SK-N-SH treated with all-trans-retinoic acid at 6 μM for 48 hours (cell line): ENCODE results near the gene MED29.

Source experiments
- ARNTL ChIP-seq: fragments of 450-650 bp; formaldehyde crosslinking; IDR thresholded peaks from 2 replicates; pipeline ENCODE4 v1.5.0; 2020; ENCODE audit warnings: low read depth, mild to moderate bottlenecking, moderate library complexity, borderline replicate concordance
- GLIS3 ChIP-seq: fragments of 250-450 bp; sonication (Bioruptor Pico); IDR thresholded peaks from 2 replicates; pipeline ENCODE4 v1.5.0; 2020; ENCODE audit warnings: mild to moderate bottlenecking, moderate library complexity
- OSR1 ChIP-seq: fragments of 250-450 bp; sonication (Bioruptor Pico); IDR thresholded peaks from 2 replicates; pipeline ENCODE4 v1.8.0; 2022; ENCODE audit warnings: moderate library complexity, mild to moderate bottlenecking, inconsistent platforms
- PATZ1 ChIP-seq: fragments of 250-450 bp; sonication (Bioruptor Pico); IDR thresholded peaks from 2 replicates; pipeline ENCODE4 v1.8.0; 2020; ENCODE audit warnings: mild to moderate bottlenecking, moderate library complexity, borderline replicate concordance
- TOX ChIP-seq: fragments of 250-450 bp; sonication (Bioruptor Pico); IDR thresholded peaks from 2 replicates; pipeline ENCODE4 v1.8.0; 2021; ENCODE audit warnings: mild to moderate bottlenecking, moderate library complexity, borderline replicate concordance

DNA sequence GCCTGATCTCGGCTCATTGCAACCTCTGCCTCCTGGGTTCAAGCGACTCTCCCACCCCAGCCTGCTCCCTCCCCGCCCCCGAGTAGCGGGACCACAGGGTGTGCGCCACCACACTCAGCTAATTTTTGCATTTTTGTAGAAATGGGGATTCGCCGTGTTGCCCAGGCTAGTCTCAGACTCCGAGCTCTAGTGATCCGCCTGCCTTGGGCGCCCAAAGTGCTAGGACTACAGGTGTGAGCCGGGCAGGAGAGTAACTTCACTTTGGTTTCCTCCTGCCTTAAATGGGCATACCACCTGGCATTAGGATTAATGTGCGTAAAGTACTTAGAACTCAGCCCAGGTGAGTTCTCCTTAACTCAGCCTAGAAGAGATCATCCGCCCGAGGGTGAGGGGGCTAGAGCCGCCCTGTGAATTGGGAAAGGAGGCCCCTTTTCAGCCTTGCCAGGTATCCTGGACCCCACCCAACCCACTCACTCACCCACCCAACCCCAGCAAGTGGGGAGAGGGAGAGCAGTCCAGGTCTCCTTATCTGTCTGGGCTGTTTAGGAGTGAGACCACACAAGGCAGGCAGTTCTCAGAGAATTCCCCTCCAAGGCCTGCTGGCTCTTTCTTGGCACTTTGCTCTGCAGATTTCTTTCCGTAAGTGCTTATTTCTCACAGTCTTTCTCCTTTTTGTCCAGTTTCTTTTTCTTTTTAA is 14.2 kb downstream of the MED29 start:
- no peak for TF ChIP-seq PATZ1 (CRISPR knock-in tag)
- no peak for TF ChIP-seq TOX
- TF ChIP-seq ARNTL: no peak
- no peak for TF ChIP-seq GLIS3
- TF ChIP-seq OSR1: no peak
